PC-3 (cell line): ENCODE data around the gene HOXD1. TPM values are rescaled to one million over a fixed set of nuclear protein-coding genes. Genes with fewer than 3 reads are reported as not detected.

Experiments
- ATAC-seq: fragments of 200-7000 bp; cut with Tn5 transposase; 2 replicates; pipeline ENCODE4 v1.9.1; 2020; ENCODE audit warnings: mild to moderate bottlenecking, moderate library complexity
- BruUV-seq: library from RNA; stranded (reverse); fragments of 400-500 nt; replicated peaks from 2 replicates; lab custom pipeline; 2021; lab: Mats Ljungman, UMichigan
- CTCF ChIA-PET: fragments of 300-600 bp; sonication (Branson Sonifier 250); formaldehyde crosslinking; loops from one replicate; lab custom pipeline; 2022; ENCODE audit warnings: antibody characterized with exemption; lab: Charles Lee
- POLR2A ChIA-PET: fragments of 300-600 bp; sonication (Branson Sonifier 250); formaldehyde crosslinking; loops from one replicate; lab custom pipeline; 2022; ENCODE audit warnings: antibody characterized with exemption; ENCODE audit not compliant: unreplicated experiment; lab: Charles Lee
- DNase-seq: peaks from one replicate; pipeline ENCODE4 v3.0.0-alpha.2; 2015
- H2AFZ ChIP-seq: fragments of 300-600 bp; sonication (generic); 2 replicates; pipeline ENCODE4 v1.6.0; 2016; ENCODE audit warnings: antibody characterized with exemption, low read length
- H3F3A ChIP-seq: fragments of 300-600 bp; sonication (generic); one replicate; pipeline ENCODE4 v1.6.0; 2017; ENCODE audit warnings: antibody characterized with exemption, low read length, control low read depth, mild to moderate bottlenecking; ENCODE audit not compliant: unreplicated experiment
- H3K27ac ChIP-seq: fragments of 300-600 bp; sonication (generic); 2 replicates; pipeline ENCODE4 v1.5.1; 2016; ENCODE audit warnings: mild to moderate bottlenecking, low read length
- H3K27me3 ChIP-seq: fragments of 300-600 bp; sonication (generic); 2 replicates; pipeline ENCODE4 v1.6.1; 2016; ENCODE audit warnings: low read length, mixed read lengths
- H3K36me3 ChIP-seq: fragments of 300-600 bp; sonication (generic); 2 replicates; pipeline ENCODE4 v1.6.1; 2016; ENCODE audit warnings: low read depth, mixed run types, low read length, mixed read lengths
- H3K4me1 ChIP-seq: fragments of 300-600 bp; sonication (generic); 2 replicates; pipeline ENCODE4 v1.5.1; 2016; ENCODE audit warnings: low read length; ENCODE audit not compliant: insufficient read depth
- H3K4me2 ChIP-seq: fragments of 300-600 bp; sonication (generic); 2 replicates; pipeline ENCODE4 v1.6.0; 2016; ENCODE audit warnings: low read length
- H3K4me3 ChIP-seq: fragments of 300-600 bp; sonication (generic); 2 replicates; pipeline ENCODE4 v1.5.1; 2016; ENCODE audit warnings: mild to moderate bottlenecking, low read length, mixed read lengths
- H3K79me2 ChIP-seq: fragments of 300-600 bp; sonication (generic); 2 replicates; pipeline ENCODE4 v1.6.1; 2017; ENCODE audit warnings: low read length, mixed read lengths
- H3K9ac ChIP-seq: fragments of 300-600 bp; sonication (generic); 2 replicates; pipeline ENCODE4 v1.6.0; 2016; ENCODE audit warnings: mild to moderate bottlenecking, low read length
- H3K9me2 ChIP-seq: fragments of 300-600 bp; sonication (generic); replicated peaks from 2 replicates; pipeline ENCODE4 v1.6.1; 2016; ENCODE audit warnings: mixed run types, low read length, mixed read lengths
- H3K9me3 ChIP-seq: fragments of 300-600 bp; sonication (generic); 2 replicates; pipeline ENCODE4 v1.6.1; 2016; ENCODE audit warnings: low read length, mixed read lengths
- H4K20me1 ChIP-seq: fragments of 300-600 bp; sonication (generic); 2 replicates; pipeline ENCODE4 v1.6.1; 2016; ENCODE audit warnings: low read length, mixed read lengths
- CTCF ChIP-seq: fragments of 300-600 bp; sonication (generic); conservative IDR thresholded peaks from 2 replicates; pipeline ENCODE4 v1.5.1; 2017; ENCODE audit warnings: antibody characterized with exemption, low read depth, mild to moderate bottlenecking, low read length
- EZH2 ChIP-seq: fragments of 300-600 bp; sonication (generic); IDR thresholded peaks from one replicate; pipeline ENCODE4 v1.6.1; 2017; ENCODE audit warnings: antibody characterized with exemption, mild to moderate bottlenecking, low read length; ENCODE audit not compliant: unreplicated experiment
- EZH2phosphoT487 ChIP-seq: fragments of 300-600 bp; sonication (generic); IDR thresholded peaks from 2 replicates; pipeline ENCODE4 v1.6.1; 2018; ENCODE audit warnings: mild to moderate bottlenecking, antibody characterized with exemption, low read length, borderline replicate concordance
- intact Hi-C: fragments of 100-400 bp; cut with micrococcal nuclease; formaldehyde crosslinking; loops from 2 replicates; pipeline ENCODE4 v1.9.0; 2023
- total RNA-seq: library from RNA; depleted of rRNA; stranded (reverse); fragments of >200 nt; gene quantifications from 2 replicates; pipeline ENCODE4 v1.2.3, GENCODE V29; 2014

Gene HOXD1
- total RNA-seq, 1 experiment from 2014 or later: not detected

- no peaks in the 10 kb centered on the region for H4K20me1 ChIP-seq
- H3K4me2 ChIP-seq: no peak overlapping the region
- H3K4me3 ChIP-seq: no peak overlapping the region
- ChIA-PET POLR2A (no interaction called here), CTCF (no interaction called here)
- no peaks in the 10 kb centered on the region for H3K27me3 ChIP-seq
- H3F3A ChIP-seq: no peaks in the 10 kb centered on the region
- no peaks in the 10 kb centered on the region for H3K9me3 ChIP-seq
- no peak overlapping the region for H2AFZ ChIP-seq
- DNase-seq (no peak), ATAC-seq (no peak)
- no peak overlapping the region for H3K9ac ChIP-seq
- H3K9me2 ChIP-seq: no peaks in the 10 kb centered on the region
- TF ChIP-seq EZH2 (no peak), CTCF (no peak), EZH2phosphoT487 (no peak)
- no peaks in the 10 kb centered on the region for H3K36me3 ChIP-seq
- H3K4me1 ChIP-seq: no peaks in the 10 kb centered on the region
- BruUV-seq: no TSS peak
- intact Hi-C loops: no loop called here
- H3K79me2 ChIP-seq: no peaks in the 10 kb centered on the region
- no peak overlapping the region for H3K27ac ChIP-seq
These were observed 14.7 kb upstream of the HOXD1 start for GRCh38 chr2:176173567-176174381.

- H3K9me3 ChIP-seq: no peaks in the 10 kb centered on the region
- intact Hi-C loops: no loop called here
- ChIA-PET CTCF (no interaction called here), POLR2A (no interaction called here)
- H3K4me1 ChIP-seq: no peaks in the 10 kb centered on the region
- H3K36me3 ChIP-seq: no peaks in the 10 kb centered on the region
- TF ChIP-seq EZH2 (no peak), CTCF (no peak), EZH2phosphoT487 (no peak)
- H3K9me2 ChIP-seq: no peaks in the 10 kb centered on the region
- no TSS peak for BruUV-seq
- no peak overlapping the region for H3K9ac ChIP-seq
- ATAC-seq (no peak), DNase-seq (no peak)
- no peaks in the 10 kb centered on the region for H4K20me1 ChIP-seq
- H3K4me2 ChIP-seq: no peak overlapping the region
- no peak overlapping the region for H2AFZ ChIP-seq
- H3K4me3 ChIP-seq: no peak overlapping the region
- H3K79me2 ChIP-seq: no peaks in the 10 kb centered on the region
- peaks cover under 1% of the 10 kb centered on the region; the same call in 1 of the 2 replicates for H3K27me3 ChIP-seq
- H3K27ac ChIP-seq: no peak overlapping the region
- H3F3A ChIP-seq: no peaks in the 10 kb centered on the region
These were observed 14.1 kb upstream of the HOXD1 start for GRCh38 chr2:176174382-176174823.
